MM.1S (cell line): ENCODE results near the gene STRN.

Source experiments
- DNase-seq: peaks from one replicate; pipeline ENCODE4 v3.0.0-alpha.2; 2015
- H2AFZ ChIP-seq: fragments of 300-600 bp; sonication (generic); 2 replicates; pipeline ENCODE4 v1.6.0; 2016; ENCODE audit warnings: antibody characterized with exemption, low read length
- H3F3A ChIP-seq: fragments of 300-600 bp; sonication (generic); 2 replicates; pipeline ENCODE4 v1.6.1; 2016; ENCODE audit warnings: mild to moderate bottlenecking, antibody characterized with exemption, low read length, moderate library complexity, mixed read lengths; ENCODE audit not compliant: insufficient read depth
- H3K27ac ChIP-seq: fragments of 300-600 bp; sonication (generic); 2 replicates; pipeline ENCODE4 v1.5.1; 2016; ENCODE audit warnings: mild to moderate bottlenecking, low read length
- H3K27me3 ChIP-seq: fragments of 300-600 bp; sonication (generic); replicated peaks from 2 replicates; pipeline ENCODE4 v1.6.0; 2016; ENCODE audit warnings: low read length; ENCODE audit not compliant: insufficient read depth
- H3K36me3 ChIP-seq: fragments of 300-600 bp; sonication (generic); replicated peaks from 2 replicates; pipeline ENCODE4 v1.6.1; 2016; ENCODE audit warnings: mild to moderate bottlenecking, low read length, mixed read lengths; ENCODE audit not compliant: insufficient read depth
- H3K4me1 ChIP-seq: fragments of 300-600 bp; sonication (generic); 2 replicates; pipeline ENCODE4 v1.6.1; 2016; ENCODE audit warnings: low read length, mixed read lengths
- H3K4me2 ChIP-seq: fragments of 300-600 bp; sonication (generic); 2 replicates; pipeline ENCODE4 v1.6.0; 2016; ENCODE audit warnings: low read depth, low read length
- H3K4me3 ChIP-seq: fragments of 300-600 bp; sonication (generic); 2 replicates; pipeline ENCODE4 v1.5.1; 2016; ENCODE audit warnings: low read length, mixed read lengths
- H3K79me2 ChIP-seq: fragments of 300-600 bp; sonication (generic); 2 replicates; pipeline ENCODE4 v1.6.1; 2016; ENCODE audit warnings: mixed run types, low read length, mixed read lengths
- H3K9ac ChIP-seq: fragments of 300-600 bp; sonication (generic); 2 replicates; pipeline ENCODE4 v1.6.1; 2016; ENCODE audit warnings: low read length, mixed read lengths
- H3K9me2 ChIP-seq: fragments of 300-600 bp; sonication (generic); replicated peaks from 2 replicates; pipeline ENCODE4 v1.6.1; 2016; ENCODE audit warnings: mild to moderate bottlenecking, low read length, mixed read lengths; ENCODE audit not compliant: insufficient read depth
- H3K9me3 ChIP-seq: fragments of 300-600 bp; sonication (generic); replicated peaks from 2 replicates; pipeline ENCODE4 v1.6.1; 2016; ENCODE audit warnings: mild to moderate bottlenecking, low read length, mixed read lengths; ENCODE audit not compliant: insufficient read depth
- H4K20me1 ChIP-seq: fragments of 300-600 bp; sonication (generic); 2 replicates; pipeline ENCODE4 v1.6.1; 2016; ENCODE audit warnings: mild to moderate bottlenecking, low read length, moderate library complexity, mixed read lengths; ENCODE audit not compliant: insufficient read depth
- EZH2 ChIP-seq: fragments of 300-600 bp; sonication (generic); optimal IDR thresholded peaks from 2 replicates; pipeline ENCODE3; 2017; ENCODE audit warnings: low read depth, mild to moderate bottlenecking, antibody characterized with exemption, low read length, mixed read lengths
- EZH2phosphoT487 ChIP-seq: fragments of 300-600 bp; sonication (generic); IDR thresholded peaks from 2 replicates; pipeline ENCODE4 v1.6.1; 2018; ENCODE audit warnings: antibody characterized with exemption, low read length
- TF ChIP-seq, protein P1 (sequence below): fragments of 300-600 bp; sonication (generic); IDR thresholded peaks from 2 replicates; pipeline ENCODE4 v1.5.1; 2016; ENCODE audit warnings: antibody characterized with exemption, low read length, mixed read lengths

STRN gene

DNA sequence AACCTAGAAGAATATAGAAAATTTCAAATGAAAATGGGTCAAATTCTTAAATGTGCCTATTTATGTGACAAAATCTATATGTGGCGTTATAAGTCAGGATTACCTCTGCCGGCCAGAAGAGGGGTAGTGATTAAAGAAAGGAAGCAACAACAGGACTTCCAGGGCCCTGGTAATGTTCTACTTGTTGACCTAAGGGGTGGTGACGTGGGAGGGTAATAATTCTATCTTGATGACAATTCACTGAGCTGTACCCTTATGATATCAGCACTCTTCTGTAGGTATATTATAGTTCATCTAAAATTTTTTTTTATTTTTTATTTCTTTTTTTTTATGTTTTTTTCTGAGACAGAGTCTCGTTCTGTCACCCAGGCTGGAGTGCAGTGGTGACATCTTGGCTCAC, 87.9 kb downstream of the STRN start:
- Histone ChIP-seq H3K79me2 (no peaks in the 10 kb centered on the region), H3K9me3 (no peaks in the 10 kb centered on the region), H3F3A (no peaks in the 10 kb centered on the region), H3K4me1 (no peaks in the 10 kb centered on the region), H2AFZ (no peak overlapping the region), H3K4me3 (no peak overlapping the region), H4K20me1 (no peaks in the 10 kb centered on the region), H3K9ac (no peak overlapping the region), H3K4me2 (no peak overlapping the region), H3K9me2 (no peaks in the 10 kb centered on the region), H3K36me3 (no peaks in the 10 kb centered on the region), H3K27ac (no peak overlapping the region), H3K27me3 (no peaks in the 10 kb centered on the region)
- TF ChIP-seq EZH2phosphoT487, result no peak
- TF ChIP-seq EZH2, result no peak
- TF ChIP-seq, protein P1, sequence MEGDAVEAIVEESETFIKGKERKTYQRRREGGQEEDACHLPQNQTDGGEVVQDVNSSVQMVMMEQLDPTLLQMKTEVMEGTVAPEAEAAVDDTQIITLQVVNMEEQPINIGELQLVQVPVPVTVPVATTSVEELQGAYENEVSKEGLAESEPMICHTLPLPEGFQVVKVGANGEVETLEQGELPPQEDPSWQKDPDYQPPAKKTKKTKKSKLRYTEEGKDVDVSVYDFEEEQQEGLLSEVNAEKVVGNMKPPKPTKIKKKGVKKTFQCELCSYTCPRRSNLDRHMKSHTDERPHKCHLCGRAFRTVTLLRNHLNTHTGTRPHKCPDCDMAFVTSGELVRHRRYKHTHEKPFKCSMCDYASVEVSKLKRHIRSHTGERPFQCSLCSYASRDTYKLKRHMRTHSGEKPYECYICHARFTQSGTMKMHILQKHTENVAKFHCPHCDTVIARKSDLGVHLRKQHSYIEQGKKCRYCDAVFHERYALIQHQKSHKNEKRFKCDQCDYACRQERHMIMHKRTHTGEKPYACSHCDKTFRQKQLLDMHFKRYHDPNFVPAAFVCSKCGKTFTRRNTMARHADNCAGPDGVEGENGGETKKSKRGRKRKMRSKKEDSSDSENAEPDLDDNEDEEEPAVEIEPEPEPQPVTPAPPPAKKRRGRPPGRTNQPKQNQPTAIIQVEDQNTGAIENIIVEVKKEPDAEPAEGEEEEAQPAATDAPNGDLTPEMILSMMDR, result no peak
- DNase-seq, result no peak

DNA sequence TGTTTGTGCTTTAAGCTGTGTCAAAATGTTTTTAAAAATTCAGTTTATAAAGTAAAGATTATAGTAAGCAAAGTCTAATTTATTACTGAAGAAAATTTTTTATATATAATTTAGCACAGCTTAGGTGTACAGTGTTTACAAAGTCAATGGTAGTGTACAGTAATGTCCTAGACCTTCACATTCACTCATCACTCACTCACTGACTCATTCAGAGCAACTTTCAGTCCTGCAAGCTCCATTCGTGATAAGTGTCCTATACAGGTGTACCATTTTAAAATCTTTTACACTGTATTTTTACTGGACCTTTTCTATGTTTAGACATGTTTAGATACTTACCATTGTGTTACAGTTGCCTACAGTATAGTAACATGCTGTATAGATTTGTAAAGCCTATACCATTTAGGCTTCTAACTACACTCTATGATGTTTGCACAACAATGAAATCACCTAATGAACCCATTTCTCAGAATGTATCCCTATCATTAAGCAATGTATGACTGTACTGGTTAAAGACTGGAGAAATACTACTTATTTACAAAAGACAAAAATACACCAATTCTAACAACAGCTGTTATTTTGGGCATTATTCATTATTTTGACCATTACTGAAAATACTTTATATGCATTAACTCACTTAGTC, 95.1 kb downstream of the STRN start:
- Histone ChIP-seq H3K4me3 (no peak overlapping the region), H3K4me2 (no peak overlapping the region), H2AFZ (no peak overlapping the region), H3K4me1 (no peaks in the 10 kb centered on the region), H3K9me2 (no peaks in the 10 kb centered on the region), H3K27ac (no peak overlapping the region), H3K27me3 (no peaks in the 10 kb centered on the region), H3K79me2 (no peaks in the 10 kb centered on the region), H4K20me1 (no peaks in the 10 kb centered on the region), H3K36me3 (no peaks in the 10 kb centered on the region; the same call in 1 of the 2 replicates), H3K9me3 (no peaks in the 10 kb centered on the region), H3K9ac (no peak overlapping the region), H3F3A (no peaks in the 10 kb centered on the region)
- no peak for DNase-seq
- TF ChIP-seq EZH2, result no peak
- TF ChIP-seq, protein P1, result no peak
- TF ChIP-seq EZH2phosphoT487, result no peak

DNA sequence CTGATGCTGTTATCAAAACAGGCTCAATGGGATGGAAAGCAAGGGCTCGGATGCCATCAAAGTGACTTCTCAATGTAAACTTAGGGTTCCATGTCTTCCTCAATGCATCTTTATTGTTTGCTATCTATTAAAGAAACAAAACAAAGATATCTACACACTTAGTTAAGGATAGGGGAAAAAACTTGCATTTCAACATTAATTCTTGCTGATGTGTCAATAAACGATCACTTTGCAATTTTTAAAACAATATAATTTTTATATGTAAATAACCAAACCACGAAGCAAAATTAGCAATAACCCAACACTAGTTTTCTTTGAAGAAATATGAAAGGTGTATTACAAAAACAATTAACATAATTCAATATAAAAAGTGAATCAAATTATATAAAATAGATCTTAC, 96.7 kb downstream of the STRN start:
- no peaks in the 10 kb centered on the region for H3K27me3 ChIP-seq
- no peak overlapping the region for H3K4me3 ChIP-seq
- no peaks in the 10 kb centered on the region; the same call in 1 of the 2 replicates for H3K36me3 ChIP-seq
- H2AFZ ChIP-seq, result no peak overlapping the region
- no peak for TF ChIP-seq EZH2phosphoT487
- TF ChIP-seq, protein P1, result no peak
- no peaks in the 10 kb centered on the region for H3K9me3 ChIP-seq
- H3K4me1 ChIP-seq, result no peaks in the 10 kb centered on the region
- no peaks in the 10 kb centered on the region for H4K20me1 ChIP-seq
- no peaks in the 10 kb centered on the region for H3K9me2 ChIP-seq
- H3K4me2 ChIP-seq, result no peak overlapping the region
- no peak for DNase-seq
- H3F3A ChIP-seq, result no peaks in the 10 kb centered on the region
- no peaks in the 10 kb centered on the region for H3K79me2 ChIP-seq
- H3K27ac ChIP-seq, result no peak overlapping the region
- no peak overlapping the region for H3K9ac ChIP-seq
